ENCODE measurements around the gene DEPDC5.
"Not testable (repeated sequence)": the region's sequence is repeated elsewhere in the genome, so short reads cannot be mapped to it uniquely, and the experiment has no call there.

DEPDC5 gene
- total RNA-seq: 19.0 to 24.4 reads per million in 2 donors

- peak; percentile 95 for DNase-seq
These were observed at the start of gene DEPDC5 for GRCh38 chr22:31753634-31754501. DEPDC5 (plus strand) TSS chr22:31754019; CDS start chr22:31754922, 903 bp downstream.

GRCh38 chr22:31707519-31707918, 46.3 kb upstream of the DEPDC5 start:
- DNase-seq: no peak

GRCh38 chr22:31711226-31711625, 42.6 kb upstream of the DEPDC5 start:
- not testable (repeated sequence) for DNase-seq

GRCh38 chr22:31715147-31715778, 38.6 kb upstream of the DEPDC5 start:
- no peak for DNase-seq

- DNase-seq: no peak
These were observed 33.9 kb upstream of the DEPDC5 start for GRCh38 chr22:31719850-31720471.

GRCh38 chr22:31723723-31724122, 30.1 kb upstream of the DEPDC5 start:
- DNase-seq: no peak

- no peak for DNase-seq
These were observed 27.1 kb upstream of the DEPDC5 start for GRCh38 chr22:31726692-31727091.

GRCh38 chr22:31728857-31729256, 25.0 kb upstream of the DEPDC5 start:
- no peak for DNase-seq

GRCh38 chr22:31730344-31730711, 23.5 kb upstream of the DEPDC5 start:
- DNase-seq: no peak

- DNase-seq: no peak
These were observed 21.6 kb upstream of the DEPDC5 start for GRCh38 chr22:31732089-31732829.

- DNase-seq: no peak
These were observed 20.2 kb upstream of the DEPDC5 start for GRCh38 chr22:31733580-31734079.

- no peak for DNase-seq
These were observed 19.3 kb upstream of the DEPDC5 start for GRCh38 chr22:31734512-31734911.

- DNase-seq: no peak
These were observed 17.4 kb upstream of the DEPDC5 start for GRCh38 chr22:31736458-31736857.

- DNase-seq: no peak
These were observed 15.9 kb upstream of the DEPDC5 start for GRCh38 chr22:31737932-31738331.

GRCh38 chr22:31738566-31738965, 15.3 kb upstream of the DEPDC5 start:
- no peak for DNase-seq

- no peak for DNase-seq
These were observed 14.0 kb upstream of the DEPDC5 start for GRCh38 chr22:31739795-31740201.

GRCh38 chr22:31740314-31740713, 13.5 kb upstream of the DEPDC5 start:
- DNase-seq: not testable (repeated sequence)

- DNase-seq: no peak
These were observed 11.7 kb upstream of the DEPDC5 start for GRCh38 chr22:31742115-31742514.

GRCh38 chr22:31742682-31743081, 11.1 kb upstream of the DEPDC5 start:
- no peak for DNase-seq

GRCh38 chr22:31743871-31744270, 9.9 kb upstream of the DEPDC5 start:
- DNase-seq: no peak

GRCh38 chr22:31747441-31747840, 6.4 kb upstream of the DEPDC5 start:
- DNase-seq: no peak

- no peak for DNase-seq
These were observed 5.3 kb upstream of the DEPDC5 start for GRCh38 chr22:31748490-31748889.

Measured in T-helper 9 cell (primary cell).